GM18499 (cell line): ENCODE measurements around the gene SLCO4A1.
"Not testable (repeated sequence)": the region's sequence is repeated elsewhere in the genome, so short reads cannot be mapped to it uniquely, and the experiment has no call there.

Experiments used
- ATAC-seq: cut with Tn5 transposase; IDR thresholded peaks from one replicate; pipeline ENCODE4 v1.9.1; 2021; ENCODE audit warnings: moderate number of reproducible peaks; ENCODE audit not compliant: insufficient read depth, unreplicated experiment

The SLCO4A1 gene

DNA sequence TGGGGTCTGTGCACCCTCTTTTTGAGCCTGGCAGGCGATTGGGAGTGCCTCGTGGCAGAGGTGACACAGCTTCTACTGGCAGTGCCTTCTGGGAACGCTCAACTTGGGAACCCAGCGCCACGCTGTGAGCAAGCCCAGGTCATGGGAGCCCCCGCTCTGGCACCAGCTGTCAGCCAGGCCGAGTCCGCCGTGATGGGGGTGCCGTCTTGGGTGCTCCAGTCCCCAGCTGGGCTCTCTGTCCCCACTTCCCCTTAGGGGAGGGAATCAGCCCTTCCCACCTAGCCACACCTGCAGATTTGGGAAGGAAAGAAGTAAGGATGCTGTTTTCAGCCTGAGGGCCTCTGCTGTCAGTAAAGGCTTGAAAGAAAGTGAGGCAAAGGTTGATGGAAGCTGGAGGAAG is 35.4 kb downstream of the SLCO4A1 start:
- ATAC-seq, result no peak

DNA sequence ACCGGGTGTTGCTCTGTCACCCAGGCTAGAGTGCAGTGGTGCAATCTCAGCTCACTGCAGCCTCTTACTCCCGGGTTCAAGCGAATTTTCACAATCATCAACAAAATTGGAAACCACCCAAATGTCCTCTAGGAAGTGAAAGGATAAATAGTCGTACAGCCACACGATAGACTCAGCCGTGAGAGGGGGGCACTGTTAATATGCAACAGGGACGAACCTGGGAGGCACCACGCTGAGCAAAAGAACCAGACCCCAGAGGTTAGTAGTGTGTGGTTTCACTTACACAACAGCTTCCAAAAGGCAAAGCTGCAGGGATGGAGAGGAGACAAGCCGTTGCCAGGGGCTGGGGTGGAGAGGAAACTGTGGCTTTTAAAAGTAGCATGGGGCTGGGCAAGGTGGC is 36.2 kb downstream of the SLCO4A1 start:
- no peak for ATAC-seq

DNA sequence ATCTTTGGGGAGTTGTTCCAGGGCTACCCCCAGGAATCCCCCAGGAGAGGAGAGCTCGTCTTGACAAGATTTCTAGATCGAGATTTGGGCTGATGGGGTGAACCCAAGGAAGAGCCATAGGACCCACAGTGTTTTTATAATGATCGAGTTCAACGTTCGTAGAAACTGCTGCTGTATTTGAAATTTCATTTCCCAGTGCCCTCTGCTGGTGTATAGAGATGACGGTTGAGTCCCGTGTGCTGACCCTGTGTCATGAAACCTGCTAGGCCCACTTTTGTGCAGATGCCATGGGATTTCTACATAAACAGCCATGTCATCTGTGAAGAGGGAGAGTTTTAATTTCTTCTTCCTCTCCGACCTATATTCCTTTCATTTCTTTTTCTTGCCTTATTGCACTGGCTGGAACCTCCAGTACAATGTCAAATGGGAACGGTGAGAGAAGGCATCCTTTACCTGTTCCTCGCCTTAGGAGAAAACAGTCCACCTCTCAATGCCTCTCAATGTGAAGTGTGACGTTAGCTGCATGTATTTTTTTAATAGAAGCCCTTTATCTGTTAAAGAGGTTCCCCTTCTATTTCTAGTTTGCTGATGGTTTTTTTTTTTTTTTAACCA is 37.8 kb downstream of the SLCO4A1 start:
- no peak for ATAC-seq

DNA sequence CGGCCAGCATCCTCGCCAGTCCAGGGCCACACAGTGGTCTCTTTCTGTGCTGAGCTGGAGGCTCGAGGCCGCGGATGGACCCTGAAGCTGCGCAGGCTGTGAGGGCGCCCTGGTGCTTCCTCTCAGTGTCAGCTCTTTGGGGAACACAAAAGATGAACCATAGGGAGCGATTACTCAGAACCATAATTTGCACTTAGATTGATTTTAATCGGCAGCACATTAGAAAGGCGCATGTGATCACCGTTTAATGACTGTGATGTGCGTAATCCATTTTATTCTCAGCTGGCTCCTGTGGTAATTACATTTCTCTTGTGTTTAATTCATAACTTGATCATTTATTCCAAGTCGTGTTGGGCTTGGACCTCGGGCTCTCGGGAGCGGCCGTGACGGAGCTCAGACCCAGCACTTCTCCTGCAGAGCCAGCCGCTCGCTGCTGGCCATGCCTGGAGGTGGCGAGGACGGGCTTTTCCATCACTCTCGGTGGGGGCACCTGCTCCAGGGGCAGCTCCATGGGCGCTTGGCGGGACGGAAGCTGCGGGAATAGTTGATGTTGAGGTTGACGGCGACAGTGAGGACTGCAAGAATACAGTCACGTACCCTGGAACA is 40.7 kb downstream of the SLCO4A1 start:
- no peak for ATAC-seq

DNA sequence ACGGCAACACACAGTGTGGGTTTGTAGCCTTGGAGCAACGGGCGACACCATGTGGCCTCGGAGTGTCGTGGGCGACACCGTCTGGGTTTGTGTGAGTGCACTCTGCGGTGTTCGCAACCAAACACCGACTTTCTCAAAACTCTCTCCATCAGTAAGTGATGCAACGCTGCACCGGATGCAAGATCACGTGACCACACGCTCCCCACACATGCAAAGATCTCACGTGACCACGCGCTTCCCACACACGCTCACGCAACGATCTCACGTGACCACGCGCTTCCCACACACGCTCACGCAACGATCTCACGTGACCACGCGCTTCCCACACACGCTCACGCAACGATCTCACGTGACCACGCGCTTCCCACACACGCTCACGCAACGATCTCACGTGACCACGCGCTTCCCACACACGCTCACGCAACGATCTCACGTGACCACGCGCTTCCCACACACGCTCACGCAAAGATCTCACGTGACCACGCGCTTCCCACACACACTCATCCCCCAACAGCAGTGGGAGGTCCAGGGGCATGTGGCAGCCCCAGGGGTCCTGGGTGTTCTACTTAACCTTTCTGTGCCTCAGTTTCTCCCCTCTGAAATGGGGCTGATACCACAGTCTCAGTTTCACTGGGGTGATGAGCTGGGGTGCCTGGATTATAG is 41.5 kb downstream of the SLCO4A1 start:
- not testable (repeated sequence) for ATAC-seq

DNA sequence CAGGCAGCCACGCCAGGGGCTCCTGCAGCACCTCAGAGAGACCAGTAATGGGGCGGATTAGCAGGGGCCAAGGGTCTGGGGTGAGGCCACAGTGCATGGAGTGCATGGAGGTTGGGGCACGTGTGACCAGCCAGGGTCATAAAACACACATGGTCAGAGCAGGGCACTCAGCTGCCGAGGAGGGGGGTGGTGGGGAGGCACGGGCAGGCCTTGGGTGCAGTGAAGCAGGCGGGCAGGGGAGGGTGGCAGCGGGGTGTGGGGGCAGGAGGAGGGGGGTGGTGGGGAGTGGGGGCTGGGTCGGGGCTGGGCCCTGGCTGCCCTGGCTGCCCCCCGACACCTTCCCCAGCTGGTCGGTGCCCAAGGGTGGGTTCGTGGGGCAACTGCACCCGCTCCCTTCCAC is 42.7 kb downstream of the SLCO4A1 start:
- no peak for ATAC-seq

DNA sequence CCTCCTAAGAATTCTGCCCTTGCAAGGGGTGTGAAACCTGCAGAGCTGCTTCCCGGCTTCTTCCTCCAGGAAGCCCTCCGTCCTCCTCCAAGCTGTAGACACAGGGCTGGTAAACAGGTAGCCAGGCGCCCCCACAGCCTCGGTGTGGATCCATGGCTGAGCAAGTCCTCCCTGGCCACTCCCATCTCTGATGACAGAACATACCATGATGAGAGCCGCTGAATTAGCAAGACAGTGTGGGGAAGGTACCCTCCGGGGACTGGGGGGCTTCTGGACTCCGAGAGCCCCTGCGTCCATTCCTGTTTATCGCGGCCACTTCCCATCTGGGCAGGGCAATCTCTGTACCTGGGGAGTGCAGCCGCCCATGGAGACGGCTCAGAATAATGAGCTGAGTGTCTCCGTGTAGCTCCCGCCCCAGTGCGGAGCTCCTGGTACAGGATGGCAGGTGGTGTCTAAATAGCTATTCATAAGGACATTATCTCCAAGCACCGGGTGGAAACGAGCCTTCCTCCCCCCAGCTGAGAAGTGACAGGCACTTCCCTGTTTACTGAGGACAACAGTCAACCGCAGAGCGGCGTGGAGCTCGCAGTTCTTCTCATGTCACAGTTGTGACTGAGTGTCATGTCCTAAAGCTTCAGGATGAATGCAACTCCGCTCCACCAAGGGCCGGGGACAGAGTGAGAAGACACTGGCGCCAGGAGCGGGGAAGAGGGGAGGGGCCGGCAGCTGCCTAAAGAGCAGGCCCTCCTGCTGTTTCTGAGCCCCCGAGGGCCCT is 43.7 kb downstream of the SLCO4A1 start:
- no peak for ATAC-seq

DNA sequence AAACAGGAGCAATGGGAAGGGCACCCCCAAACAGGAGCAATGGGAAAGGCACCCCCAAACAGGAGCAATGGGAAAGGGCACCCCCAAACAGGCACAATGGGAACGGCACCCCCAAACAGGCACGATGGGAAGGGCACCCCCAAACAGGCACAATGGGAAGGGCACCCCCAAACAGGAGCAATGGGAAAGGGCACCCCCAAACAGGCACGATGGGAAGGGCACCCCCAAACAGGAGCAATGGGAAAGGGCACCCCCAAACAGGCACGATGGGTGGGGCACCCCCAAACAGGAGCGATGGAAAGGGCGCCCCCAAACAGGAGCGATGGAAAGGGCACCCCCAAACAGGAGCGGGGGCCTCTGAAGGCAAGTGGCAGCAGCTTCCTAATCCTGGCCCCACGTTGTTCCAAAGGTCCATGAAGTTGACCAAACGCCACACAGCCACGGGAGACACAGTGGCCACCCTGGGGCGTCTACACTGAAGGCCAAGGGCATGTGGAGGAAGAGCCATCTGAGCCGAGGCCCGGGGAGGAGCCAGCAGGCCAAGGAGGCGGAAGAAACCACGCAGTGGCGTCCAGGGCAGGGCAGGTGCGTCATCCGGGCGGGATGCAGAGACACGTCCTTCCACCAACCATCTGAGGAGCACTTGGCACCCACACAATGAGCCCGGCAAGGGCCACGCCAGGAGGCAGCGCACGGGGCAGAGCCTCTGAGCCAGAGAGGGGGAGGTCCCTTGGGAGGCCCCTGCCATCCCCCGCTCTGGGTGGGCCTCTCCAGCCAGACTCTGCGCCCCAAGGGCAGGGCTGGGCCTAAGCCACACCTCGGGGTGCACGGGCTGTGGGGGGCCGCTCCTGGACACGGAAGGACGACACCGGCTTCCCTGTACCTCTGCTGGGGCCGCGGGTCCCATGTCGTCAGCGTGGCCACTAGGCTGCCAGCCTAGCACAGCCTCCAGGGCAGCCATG is 44.8 kb downstream of the SLCO4A1 start:
- ATAC-seq, result no peak

DNA sequence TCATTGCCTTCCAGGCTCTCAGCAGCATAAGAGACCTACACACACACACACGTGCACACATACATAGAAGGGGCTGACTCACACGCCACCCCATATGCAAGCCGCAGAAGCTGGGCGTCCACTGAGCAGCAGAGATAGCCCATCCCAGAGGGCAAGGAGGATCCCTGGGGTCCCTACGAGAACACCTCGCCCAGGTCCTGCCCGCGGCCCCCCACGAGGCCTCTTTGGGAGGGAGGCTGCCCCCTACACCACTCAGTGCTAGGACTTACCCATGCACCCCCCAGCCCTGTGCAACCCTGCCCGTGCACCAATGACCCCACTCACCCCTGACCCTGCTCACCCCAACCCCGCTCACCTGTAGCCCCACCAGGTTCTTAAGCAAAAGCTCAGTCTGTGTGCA is 45.8 kb downstream of the SLCO4A1 start:
- ATAC-seq, result no peak

DNA sequence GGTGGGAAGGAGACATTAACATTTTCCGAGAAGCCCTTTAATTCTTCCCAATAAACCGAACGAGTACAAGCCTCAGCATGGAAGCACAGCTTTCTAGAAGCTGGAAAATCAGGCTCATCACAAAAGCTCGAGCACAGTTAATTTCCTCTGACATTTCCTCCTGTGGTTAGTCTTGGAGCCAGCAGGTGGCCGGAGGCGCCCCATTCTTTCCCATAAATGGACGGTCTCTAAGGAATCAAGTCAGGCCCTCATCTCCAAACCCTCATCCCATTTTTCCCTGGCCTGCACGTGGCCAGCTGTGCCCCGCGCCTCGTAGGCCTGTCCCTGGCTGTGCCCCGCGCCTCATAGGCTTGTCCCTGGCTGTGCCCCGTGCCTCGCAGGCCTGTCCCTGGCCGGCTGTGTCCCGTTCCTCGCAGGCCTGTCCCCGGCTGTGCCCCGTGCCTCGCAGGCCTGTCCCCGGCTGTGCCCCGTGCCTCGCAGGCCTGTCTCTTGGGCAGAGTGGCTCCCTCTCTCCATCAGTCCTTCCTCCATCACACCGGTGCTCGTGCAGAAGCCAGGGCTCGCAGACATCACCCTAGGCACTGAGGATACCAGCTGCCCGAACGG is 46.7 kb downstream of the SLCO4A1 start:
- ATAC-seq, result no peak

DNA sequence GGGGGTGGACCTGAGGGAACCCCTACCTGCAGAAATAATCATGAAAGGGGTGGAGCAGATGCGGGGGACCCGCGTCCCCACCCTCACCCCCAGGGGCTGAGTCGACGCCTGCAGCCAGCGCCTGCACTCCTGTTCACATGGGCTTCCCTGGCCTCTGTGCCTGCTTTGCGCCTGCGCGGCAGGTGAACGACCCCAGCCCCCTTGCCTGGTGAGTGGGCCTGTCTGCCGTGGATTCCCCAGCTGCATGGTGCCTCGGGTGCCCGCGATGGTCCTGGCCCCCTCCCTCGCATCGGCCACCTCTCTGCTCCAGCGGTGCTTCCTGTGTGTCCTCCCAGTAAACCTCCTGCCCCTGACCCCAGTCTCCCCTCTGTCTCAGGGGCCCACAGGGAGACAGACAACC is 47.6 kb downstream of the SLCO4A1 start:
- ATAC-seq, result no peak

DNA sequence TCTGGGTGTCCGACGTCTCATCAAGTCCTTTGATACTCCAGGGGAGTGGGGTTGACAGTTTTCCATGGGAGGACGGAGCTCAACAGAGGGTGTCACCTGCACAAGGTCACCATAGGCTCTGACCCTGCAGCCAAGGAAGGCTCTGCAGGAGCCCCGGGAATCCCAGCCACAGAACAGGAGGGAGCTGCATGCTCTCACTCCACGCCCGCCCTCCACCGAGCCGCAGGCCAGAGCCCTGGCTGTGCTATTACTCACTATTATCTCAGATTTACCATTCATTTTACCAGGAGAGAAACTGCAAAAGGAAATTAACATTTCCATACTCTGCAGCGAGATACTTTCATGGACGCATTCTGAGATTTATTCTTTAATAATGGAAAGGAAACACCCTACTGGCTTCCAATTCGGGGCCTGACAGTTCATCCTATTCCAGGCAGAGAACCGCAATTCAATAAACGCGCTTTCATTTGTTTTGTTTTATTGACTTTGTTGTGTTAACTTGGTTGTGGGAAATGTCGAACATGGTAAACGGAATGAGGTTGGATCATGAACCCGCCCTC is 48.0 kb downstream of the SLCO4A1 start:
- no peak for ATAC-seq

DNA sequence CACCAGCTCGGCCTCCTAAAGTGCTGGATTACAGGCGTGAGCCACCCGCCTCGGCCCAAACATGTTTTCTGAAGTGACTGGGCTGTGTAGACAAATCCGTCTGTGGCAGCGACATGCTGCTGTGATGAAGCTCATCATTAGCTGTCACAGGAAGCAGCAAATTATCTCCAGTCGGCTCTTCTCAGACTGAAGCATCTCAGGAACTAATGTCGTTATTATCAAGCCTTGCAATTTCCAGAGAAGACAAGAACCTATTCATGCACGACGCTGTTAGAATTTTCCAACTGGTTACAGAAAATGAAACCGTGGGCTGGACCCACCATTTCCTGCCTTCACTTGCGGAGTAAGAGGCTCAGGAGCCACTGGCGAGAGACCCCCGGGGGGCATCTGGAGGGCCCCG is 49.2 kb downstream of the SLCO4A1 start:
- ATAC-seq, result no peak

DNA sequence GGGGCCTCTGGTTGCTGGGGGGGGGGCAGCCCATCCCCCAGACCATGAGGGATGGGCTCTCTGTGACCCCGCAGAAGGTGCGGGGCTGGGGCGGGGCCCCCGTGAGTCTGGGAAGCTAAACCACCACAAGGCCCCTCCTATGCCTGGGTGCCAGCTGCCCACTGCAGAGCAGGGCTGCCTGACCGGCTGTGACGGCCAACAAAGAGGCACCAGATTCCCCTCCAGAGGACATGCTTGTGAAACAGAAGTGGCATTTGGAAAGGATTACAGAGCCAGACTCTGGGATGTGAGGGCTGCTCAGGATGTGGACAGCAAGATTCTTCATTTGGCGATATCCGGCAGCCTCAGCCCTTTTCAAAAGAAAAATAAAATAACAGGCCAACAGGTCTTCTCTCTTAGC is 49.9 kb downstream of the SLCO4A1 start:
- no peak for ATAC-seq

DNA sequence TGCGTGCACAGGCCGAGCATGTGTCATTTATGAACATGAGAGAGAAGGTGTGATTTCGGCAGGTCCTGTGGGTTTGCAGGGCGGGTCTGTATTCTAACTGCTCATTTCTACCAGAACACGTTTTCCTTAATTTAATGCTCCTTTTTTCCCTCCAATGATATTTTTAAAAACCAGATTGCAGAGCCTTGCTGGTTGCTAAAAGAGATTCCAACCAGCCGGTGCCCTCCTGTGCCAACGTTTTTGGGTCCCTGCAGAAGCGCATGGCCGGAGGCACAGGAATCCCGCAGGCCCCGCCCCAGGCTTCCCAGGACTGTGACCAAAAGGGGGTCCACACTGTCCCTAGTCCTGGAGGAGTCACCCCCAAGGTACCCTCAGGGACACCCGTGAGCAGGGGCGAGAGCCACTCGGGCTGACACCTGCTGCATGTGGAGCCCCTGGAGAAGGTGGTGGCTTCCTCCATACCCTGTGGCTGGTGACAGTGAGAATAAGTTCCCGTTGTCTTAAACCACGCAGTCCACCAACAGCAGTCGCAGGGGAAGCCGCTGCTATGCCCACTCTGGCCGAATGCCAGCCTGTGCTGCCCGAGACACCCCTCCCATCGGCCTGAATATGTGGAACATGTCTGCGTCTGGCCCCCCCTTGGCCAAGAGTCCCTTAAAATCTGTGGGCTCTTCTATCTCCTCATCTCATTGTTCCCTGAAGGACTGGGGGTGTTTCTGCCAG is 50.7 kb downstream of the SLCO4A1 start:
- ATAC-seq, result no peak

DNA sequence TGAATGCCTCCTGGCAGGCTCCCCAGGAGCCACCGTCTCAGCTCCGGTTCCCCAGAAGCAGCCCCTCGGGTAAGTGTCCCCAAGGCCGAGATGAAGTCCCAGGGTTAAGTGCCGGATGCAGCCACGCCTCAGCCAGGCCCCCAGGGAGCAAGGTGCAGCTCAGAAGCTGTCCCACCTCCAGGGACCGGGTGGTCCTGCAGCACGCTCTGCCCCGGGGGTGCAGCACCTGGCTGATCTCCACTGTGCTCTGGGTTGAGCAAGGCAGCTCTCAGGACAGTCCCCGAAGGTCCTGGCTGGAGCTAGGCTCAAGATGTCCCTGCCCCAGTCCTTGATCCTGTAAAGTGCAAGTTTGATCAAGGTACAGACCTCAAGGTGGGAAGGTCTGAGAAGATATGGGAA is 51.2 kb downstream of the SLCO4A1 start:
- no peak for ATAC-seq

DNA sequence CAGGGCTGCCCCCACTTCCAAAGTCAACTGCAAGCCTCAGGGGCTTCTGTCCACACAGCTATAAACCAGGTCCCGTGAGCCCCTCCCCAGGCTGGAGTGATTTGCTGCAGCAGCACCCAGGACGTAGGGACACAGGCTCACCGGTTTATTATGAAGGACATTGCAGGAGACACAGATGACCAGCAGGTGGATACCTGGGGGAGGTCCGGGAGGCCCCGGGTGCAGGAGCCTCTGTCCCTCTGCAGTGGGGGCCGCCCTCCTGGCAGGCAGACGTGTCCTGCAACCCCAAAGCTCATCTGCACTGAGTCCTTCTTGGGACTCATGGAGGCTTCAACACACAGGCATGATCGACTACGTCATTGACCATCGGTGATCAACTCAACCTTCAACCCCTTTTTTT is 51.8 kb downstream of the SLCO4A1 start:
- ATAC-seq, result no peak

DNA sequence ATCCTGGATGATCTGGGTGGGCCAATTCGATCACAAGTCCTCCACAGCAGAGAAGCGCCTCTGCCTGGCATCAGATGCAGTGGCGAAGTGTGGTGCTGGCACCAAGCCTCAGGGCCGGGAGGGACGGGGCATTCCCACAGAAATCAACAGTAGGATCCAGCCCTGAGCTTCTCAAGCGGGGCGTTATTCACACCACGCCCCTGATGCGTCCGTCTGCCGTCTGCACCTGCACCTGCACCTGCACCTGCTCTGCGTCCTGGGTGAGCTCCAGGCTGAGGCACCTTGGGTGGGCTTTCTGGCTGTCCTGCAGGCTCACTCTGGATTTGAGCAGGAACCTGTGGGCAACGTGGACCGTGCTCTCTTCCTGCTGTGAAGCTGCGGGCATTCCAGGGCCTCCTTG is 52.6 kb downstream of the SLCO4A1 start:
- ATAC-seq, result no peak
